SK-N-SH treated with all-trans-retinoic acid at 6 μM for 48 hours (cell line): Measurements from ENCODE around the gene TMEM150B.

Experiments used
- ZFP30 ChIP-seq: fragments of 450-650 bp; formaldehyde crosslinking; IDR thresholded peaks from 2 replicates; pipeline ENCODE4 v1.5.0; 2022; ENCODE audit warnings: mild to moderate bottlenecking, moderate library complexity
- ZNF8 ChIP-seq: fragments of 450-650 bp; formaldehyde crosslinking; IDR thresholded peaks from 2 replicates; pipeline ENCODE4 v1.5.0; 2020; ENCODE audit warnings: mild to moderate bottlenecking, moderate library complexity

DNA sequence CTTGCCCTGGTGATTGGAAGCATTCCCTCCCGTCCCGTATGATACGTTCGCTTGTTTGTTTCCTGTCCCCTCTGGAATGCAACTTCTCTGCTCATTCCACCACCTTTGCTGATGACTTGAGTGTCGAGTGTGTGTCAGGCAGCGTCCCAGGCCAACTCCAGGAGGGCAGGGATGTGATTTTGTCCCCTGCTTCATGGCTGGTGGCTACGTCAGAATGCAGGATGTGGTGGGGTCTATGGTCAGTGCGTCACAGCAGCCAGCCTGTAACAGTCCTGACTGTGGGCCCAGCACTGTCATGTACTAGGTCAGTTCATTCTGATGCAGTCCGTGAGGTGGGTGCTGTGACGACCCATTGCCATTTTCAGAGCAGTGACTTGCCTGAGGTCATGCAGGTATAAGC lies 25.1 kb downstream of the TMEM150B start:
- TF ChIP-seq ZFP30 (CRISPR knock-in tag) (no peak), ZNF8 (CRISPR knock-in tag) (no peak)
